Liver (tissue), 9 donors: ENCODE results near the gene SEC23IP. TPM values are rescaled to one million over a fixed set of nuclear protein-coding genes. Genes with fewer than 3 reads are reported as not detected.

Experiments
- DNase-seq: peaks from one replicate; pipeline ENCODE4 v3.0.0-alpha.2; 2017; ENCODE audit warnings: low spot score
- H3K27ac ChIP-seq, 2 donors: one replicate each; pipeline ENCODE4 v1.7.0; 2013; ENCODE audit warnings: inconsistent platforms in 2 of 2, low read length in 2 of 2, control low read depth in 1 of 2, low read depth in 1 of 2, mild to moderate bottlenecking in 1 of 2
- H3K27me3 ChIP-seq, 4 donors: one replicate each; pipeline versions ENCODE4 v1.6.1 to v1.7.0; 2013; ENCODE audit warnings: low read length in 3 of 4, inconsistent platforms in 1 of 4, mild to moderate bottlenecking in 1 of 4, moderate library complexity in 1 of 4; ENCODE audit not compliant: control insufficient read depth in 4 of 4, insufficient read depth in 4 of 4
- H3K36me3 ChIP-seq, 4 donors: one replicate each; pipeline versions ENCODE4 v1.6.1 to v1.7.0; 2013; ENCODE audit warnings: low read length in 3 of 4, mild to moderate bottlenecking in 3 of 4, low read depth in 1 of 4, moderate library complexity in 1 of 4; ENCODE audit not compliant: control insufficient read depth in 4 of 4, insufficient read depth in 3 of 4
- H3K4me1 ChIP-seq, 4 donors: one replicate each; pipeline versions ENCODE4 v1.6.1 to v1.7.0; 2013; ENCODE audit warnings: low read length in 3 of 4, mild to moderate bottlenecking in 3 of 4, moderate library complexity in 1 of 4; ENCODE audit not compliant: control insufficient read depth in 4 of 4, insufficient read depth in 4 of 4
- H3K4me3 ChIP-seq, 3 donors: one replicate each; pipeline versions ENCODE4 v1.6.1 to v1.7.0; 2013; ENCODE audit warnings: low read length in 3 of 3, control low read depth in 1 of 3, low read depth in 1 of 3, mild to moderate bottlenecking in 1 of 3
- H3K9ac ChIP-seq, 2 donors: one replicate each; pipeline ENCODE4 v1.7.0; 2013; ENCODE audit warnings: low read length in 2 of 2, mild to moderate bottlenecking in 2 of 2, moderate library complexity in 2 of 2, control low read depth in 1 of 2, low read depth in 1 of 2
- H3K9me3 ChIP-seq, 4 donors: one replicate each; pipeline versions ENCODE4 v1.6.1 to v1.7.0; 2013; ENCODE audit warnings: low read length in 3 of 4; ENCODE audit not compliant: control insufficient read depth in 4 of 4
- ATF3 ChIP-seq: IDR thresholded peaks from 2 replicates; pipeline ENCODE4 v1.6.1; 2016; ENCODE audit warnings: antibody characterized with exemption
- CTCF ChIP-seq: fragments of 150-350 bp; IDR thresholded peaks from 2 replicates; pipeline ENCODE4 v1.5.1; 2017; ENCODE audit warnings: improper control_type of control experiment, low read depth, low read length; ENCODE audit not compliant: missing input control
- EGR1 ChIP-seq, 2 donors: IDR thresholded peaks; 2 replicates each; pipeline ENCODE4 v1.6.1; 2016 to 2018; ENCODE audit warnings: antibody characterized with exemption in 2 of 2, low read depth in 2 of 2
- FOXA1 ChIP-seq: IDR thresholded peaks from 2 replicates; pipeline ENCODE4 v1.6.1; 2016; ENCODE audit warnings: antibody characterized with exemption
- GABPA ChIP-seq, 2 donors: IDR thresholded peaks in 1 of 2; conservative IDR thresholded peaks in 1 of 2; 2 replicates each; pipeline ENCODE4 v1.6.1; 2016; ENCODE audit warnings: antibody characterized with exemption in 2 of 2, mild to moderate bottlenecking in 1 of 2, moderate library complexity in 1 of 2
- HNF4A ChIP-seq, 2 donors: conservative IDR thresholded peaks; 2 replicates each; pipeline ENCODE4 v1.6.1; 2016; ENCODE audit warnings: antibody characterized with exemption in 2 of 2, mild to moderate bottlenecking in 2 of 2
- HNF4G ChIP-seq: IDR thresholded peaks from 2 replicates; pipeline ENCODE4 v1.6.1; 2016; ENCODE audit warnings: antibody characterized with exemption
- JUND ChIP-seq, 2 donors: IDR thresholded peaks; 2 replicates each; pipeline ENCODE4 v1.6.1; 2016; ENCODE audit warnings: antibody characterized with exemption in 2 of 2
- MAX ChIP-seq: IDR thresholded peaks from 2 replicates; pipeline ENCODE4 v1.6.1; 2016; ENCODE audit warnings: antibody characterized with exemption
- NR2F2 ChIP-seq: IDR thresholded peaks from 2 replicates; pipeline ENCODE4 v1.6.1; 2016; ENCODE audit warnings: antibody characterized with exemption
- RAD21 ChIP-seq, 2 donors: IDR thresholded peaks; 2 replicates each; pipeline ENCODE4 v1.6.1; 2016; ENCODE audit warnings: antibody characterized with exemption in 2 of 2, mild to moderate bottlenecking in 2 of 2
- REST ChIP-seq: IDR thresholded peaks from 2 replicates; pipeline ENCODE4 v1.6.1; 2016; ENCODE audit warnings: antibody characterized with exemption, mild to moderate bottlenecking
- RXRA ChIP-seq, 2 donors: IDR thresholded peaks; 2 replicates each; pipeline ENCODE4 v1.6.1; 2017 to 2018; ENCODE audit warnings: antibody characterized with exemption in 2 of 2, mild to moderate bottlenecking in 1 of 2
- SP1 ChIP-seq: IDR thresholded peaks from 2 replicates; pipeline ENCODE4 v1.6.1; 2018; ENCODE audit warnings: antibody characterized with exemption, mild to moderate bottlenecking
- TAF1 ChIP-seq: conservative IDR thresholded peaks from 2 replicates; pipeline ENCODE4 v1.6.1; 2016; ENCODE audit warnings: antibody characterized with exemption, mild to moderate bottlenecking
- YY1 ChIP-seq: IDR thresholded peaks from 2 replicates; pipeline ENCODE4 v1.6.1; 2016; ENCODE audit warnings: antibody characterized with exemption, mild to moderate bottlenecking
- ZBTB33 ChIP-seq: IDR thresholded peaks from 2 replicates; pipeline ENCODE4 v1.6.1; 2016; ENCODE audit warnings: antibody characterized with exemption
- WGBS: extraction: QIAGEN DNeasy Blood & Tissue Kit; methylation state at CpG from one replicate; pipeline ENCODE4 v1.1.7; 2013; 5-methylcytosine and 5-hydroxymethylcytosine counted together
- polyA plus RNA-seq, 2 donors: library from polyadenylated mRNA; stranded (reverse) in 1 of 2; unstranded in 1 of 2; fragments of 200-250 nt in 1 of 2; fragments of >200 nt in 1 of 2; fragmentation: Nextera tagmentation in 1 of 2; extraction: Ambion mirVana in 1 of 2; gene quantifications; one replicate each; pipeline versions ENCODE4 v1.2.1 to v1.2.3, GENCODE V29; 2013 to 2015
- total RNA-seq, 2 donors: library from RNA; depleted of rRNA; stranded (reverse); fragments of >200 nt; gene quantifications; one replicate each; pipeline ENCODE4 v1.2.3, GENCODE V29; 2014
- donor health status: healthy.
- donor health status: healthy.
- donor health status: healthy.
- donor health status: healthy.
- donor health status: healthy.

SEC23IP gene
- total and polyA plus RNA-seq, 4 donors = 10.1 to 16.0 (median 12.6) TPM

GRCh38 chr10:119945805-119946204 lies 53.3 kb downstream of the SEC23IP start:
- Histone ChIP-seq H3K4me3 (no peak overlapping the region), H3K36me3 (peaks cover 5 to 30% (median 24%) of the 10 kb centered on the region in 4 donors), H3K9ac (no peak overlapping the region), H3K4me1 (no peaks in the 10 kb centered on the region), H3K27ac (no peak overlapping the region), H3K27me3 (no peaks in the 10 kb centered on the region), H3K9me3 (no peaks in the 10 kb centered on the region)
- no peak for DNase-seq
- 92% methylated on average over 3 of the region's 3 CpGs for WGBS
- TF ChIP-seq NR2F2 (no peak), RAD21 (IDR thresholded peaks at IDR 0.05) (no peak), REST (no peak), HNF4G (no peak), GABPA (IDR thresholded peaks at IDR 0.05 in 1 of 2, conservative IDR thresholded peaks at IDR 0.05 in 1 of 2) (no peak), MAX (no peak), ATF3 (no peak), FOXA1 (no peak), RXRA (IDR thresholded peaks at IDR 0.05) (no peak), SP1 (no peak), HNF4A (conservative IDR thresholded peaks at IDR 0.05) (no peak), EGR1 (IDR thresholded peaks at IDR 0.05; ENCODE audit: low read depth in 2 of 2) (no peak), ZBTB33 (no peak), CTCF (no peak), JUND (IDR thresholded peaks at IDR 0.05) (no peak)

GRCh38 chr10:119947300-119947699 lies 54.8 kb downstream of the SEC23IP start:
- H3K4me1 ChIP-seq = no peaks in the 10 kb centered on the region
- no peak overlapping the region for H3K9ac ChIP-seq
- WGBS = 71% methylated on average over 6 of the region's 6 CpGs
- no peak for DNase-seq
- H3K36me3 ChIP-seq = peaks cover 6 to 18% (median 12%) of the 10 kb centered on the region in 4 donors
- H3K9me3 ChIP-seq = no peaks in the 10 kb centered on the region
- no peak overlapping the region for H3K27ac ChIP-seq
- H3K27me3 ChIP-seq = no peaks in the 10 kb centered on the region
- H3K4me3 ChIP-seq = no peak overlapping the region
- TF ChIP-seq NR2F2 (no peak), YY1 (no peak), JUND (IDR thresholded peaks at IDR 0.05) (no peak), RAD21 (IDR thresholded peaks at IDR 0.05) (no peak), HNF4A (conservative IDR thresholded peaks at IDR 0.05) (no peak), ATF3 (no peak), MAX (no peak), TAF1 (no peak), GABPA (IDR thresholded peaks at IDR 0.05 in 1 of 2, conservative IDR thresholded peaks at IDR 0.05 in 1 of 2) (no peak), ZBTB33 (no peak), EGR1 (IDR thresholded peaks at IDR 0.05; ENCODE audit: low read depth in 2 of 2) (no peak), CTCF (no peak), RXRA (IDR thresholded peaks at IDR 0.05) (no peak), FOXA1 (no peak), HNF4G (no peak), SP1 (no peak)
